Peyer's patch (tissue), 4 donors: ENCODE data around the gene PRKAG3.

ENCODE experiments used
- CTCF ChIP-seq, 6 experiments: fragments of 450-650 bp in 4 of 6; fragments of 200-600 bp in 2 of 6; sonication (generic) in 1 of 6; IDR thresholded peaks; one replicate each; pipeline ENCODE4 v1.5.1; 2017 to 2019; ENCODE audit warnings: antibody characterized with exemption in 6 of 6, mild to moderate bottlenecking in 3 of 6, moderate library complexity in 1 of 6
- POLR2A ChIP-seq, 2 donors: fragments of 450-650 bp; IDR thresholded peaks; one replicate each; pipeline ENCODE4 v1.5.1; 2017; ENCODE audit warnings: antibody characterized with exemption in 2 of 2, mild to moderate bottlenecking in 2 of 2, moderate library complexity in 2 of 2

- no peak for TF ChIP-seq CTCF (IDR thresholded peaks at IDR 0.05)
- TF ChIP-seq POLR2A (IDR thresholded peaks at IDR 0.05): no peak
Measured at GRCh38 chr2:218780046-218780445, 51.6 kb downstream of the PRKAG3 start.
